GM12865 (cell line): ENCODE measurements around the gene RPL37A.

Experiments used
- DNase-seq: peaks from one replicate; pipeline ENCODE4 v3.0.0; 2010; ENCODE audit warnings: low read depth
- H3K4me3 ChIP-seq: 2 replicates; pipeline ENCODE4 v1.5.1; 2011; ENCODE audit warnings: mild to moderate bottlenecking, low read depth, low read length, control low read depth
- CTCF ChIP-seq: IDR thresholded peaks from 2 replicates; pipeline ENCODE4 v1.5.1; 2011; ENCODE audit warnings: low read length, control low read depth, low read depth, inconsistent platforms; ENCODE audit not compliant: insufficient read depth; ENCODE audit errors: missing control alignments

RPL37A gene

GRCh38 chr2:216486271-216486670 is 12.4 kb upstream of the RPL37A start:
- no peak for DNase-seq

DNA sequence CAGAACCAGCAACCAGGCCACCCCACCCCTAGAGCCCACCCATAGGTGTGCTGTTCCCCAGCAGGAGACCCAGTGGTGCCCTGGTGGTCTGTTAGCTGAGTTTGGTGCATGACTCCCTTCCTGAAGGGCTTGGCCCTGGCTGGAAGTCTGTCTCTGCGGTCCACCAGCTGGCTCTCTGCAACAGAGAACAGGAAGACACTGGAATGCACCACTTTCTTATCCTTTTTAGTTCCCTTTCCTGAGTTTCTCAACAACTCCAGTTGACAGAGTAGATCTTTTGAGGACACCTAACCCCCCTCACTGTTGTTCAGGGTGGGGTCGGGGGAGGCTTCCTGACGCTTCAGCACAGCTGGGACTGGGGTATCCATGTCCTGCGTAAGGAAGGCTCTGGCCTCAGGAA is 11.9 kb upstream of the RPL37A start:
- TF ChIP-seq CTCF = no peak
- DNase-seq = no peak
- H3K4me3 ChIP-seq = no peak overlapping the region

More at GRCh38 chr2:216486271-216486670, 12.4 kb upstream of the RPL37A start:
- TF ChIP-seq CTCF = no peak
- no peak overlapping the region for H3K4me3 ChIP-seq

- no peak for DNase-seq
- TF ChIP-seq CTCF = no peak
- H3K4me3 ChIP-seq = no peak overlapping the region
These were observed 8.6 kb upstream of the RPL37A start for GRCh38 chr2:216490061-216490460.

DNA sequence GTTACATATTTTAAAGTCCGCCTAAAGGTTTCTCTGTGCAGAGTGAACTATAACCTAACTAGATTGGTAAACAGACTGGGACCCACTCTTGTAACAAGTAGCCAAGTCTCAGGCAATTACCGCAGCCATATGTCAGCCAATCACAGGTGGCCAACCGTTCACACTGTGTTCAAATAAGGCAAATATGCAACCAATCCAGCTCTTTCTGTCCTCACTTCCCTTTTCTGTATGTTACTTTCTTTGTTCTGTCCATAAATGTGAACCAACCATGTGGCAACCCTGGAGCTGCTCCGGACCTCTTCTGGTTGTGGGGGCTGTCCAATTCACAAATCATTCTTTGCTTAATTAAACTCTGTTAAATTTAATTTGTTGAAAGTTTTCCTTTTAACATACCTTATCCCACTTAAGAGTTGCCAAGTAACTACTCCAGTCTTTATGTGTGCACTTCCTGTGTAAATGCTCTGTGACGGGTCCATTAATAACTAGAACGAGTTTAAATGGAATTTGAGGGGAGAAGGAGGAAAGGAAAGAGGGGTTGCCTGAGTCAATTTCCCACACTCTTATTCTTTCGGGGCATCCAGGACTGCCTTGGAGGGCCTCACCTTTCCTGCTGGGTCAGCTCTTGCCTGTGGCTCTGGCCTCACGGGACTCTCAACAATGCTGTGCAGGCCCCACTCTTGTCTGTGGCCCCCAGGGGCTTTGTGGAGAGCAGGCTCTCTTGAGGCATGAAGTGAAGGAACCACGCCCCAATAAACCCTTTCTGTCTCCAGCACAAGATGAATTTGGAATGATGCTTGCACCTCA is 6.6 kb upstream of the RPL37A start:
- DNase-seq = peak; percentile 95
- H3K4me3 ChIP-seq = peak overlapping the region; percentile 37
- TF ChIP-seq CTCF = no peak

DNA sequence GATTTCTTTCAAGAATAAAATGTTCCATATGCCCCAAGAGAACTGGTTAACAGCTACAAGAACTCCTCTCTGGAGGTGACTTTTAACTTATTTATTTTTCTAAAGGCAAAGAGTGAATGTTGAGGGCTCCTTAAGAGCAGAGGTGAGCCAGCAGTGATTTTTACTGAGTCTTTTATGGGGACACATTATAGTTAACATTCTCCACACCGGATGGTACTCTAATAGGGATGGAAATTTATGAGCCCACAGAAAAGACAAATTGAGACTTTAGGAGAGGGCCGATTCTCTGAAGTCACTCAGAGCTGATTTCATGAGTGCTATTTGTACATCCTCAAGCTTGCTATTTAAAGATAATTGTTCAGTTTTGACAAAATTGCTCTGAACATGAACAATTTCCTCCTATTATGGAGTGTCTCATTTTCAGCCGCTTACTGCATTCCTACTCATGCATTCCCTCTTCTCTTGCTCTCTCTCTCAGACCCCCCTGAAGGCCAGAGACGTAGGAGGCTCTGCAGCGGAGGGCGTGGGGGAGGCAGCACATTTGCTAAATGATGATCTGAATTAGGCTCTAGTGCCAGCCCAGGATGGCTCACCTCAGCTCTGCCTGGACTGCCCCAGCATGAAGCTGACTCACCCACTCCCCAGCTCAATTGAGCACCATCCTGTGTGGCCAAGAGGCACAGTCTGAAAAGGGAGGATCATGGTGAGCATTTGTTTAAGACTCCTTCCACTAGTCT is 5.9 kb upstream of the RPL37A start:
- peak; percentile 37 for DNase-seq
- TF ChIP-seq CTCF = no peak

GRCh38 chr2:216493334-216493685 is 5.3 kb upstream of the RPL37A start:
- H3K4me3 ChIP-seq = no peak overlapping the region
- no peak for TF ChIP-seq CTCF
- no peak for DNase-seq

More for the DNA sequence above, 5.9 kb upstream of the RPL37A start:
- H3K4me3 ChIP-seq = no peak overlapping the region

GRCh38 chr2:216495656-216496055 is 3.0 kb upstream of the RPL37A start:
- no peak for TF ChIP-seq CTCF
- no peak overlapping the region for H3K4me3 ChIP-seq
- peak; percentile 45 for DNase-seq
